Upper lobe of right lung (tissue), 1 donor: ENCODE data around the gene LYPD5. TPM values are rescaled to one million over a fixed set of nuclear protein-coding genes. Genes with fewer than 3 reads are reported as not detected.

Experiments used
- ATAC-seq: fragments of 200-7000 bp; cut with Tn5 transposase; one replicate; pipeline ENCODE4 v1.9.1; 2020; ENCODE audit warnings: mild to moderate bottlenecking, moderate library complexity
- DNase-seq: peaks from one replicate; pipeline ENCODE4 v3.0.0-alpha.2; 2020
- H3K27ac ChIP-seq: fragments of 200-600 bp; one replicate; pipeline ENCODE4 v1.8.0; 2022
- H3K27me3 ChIP-seq: fragments of 200-600 bp; one replicate; pipeline ENCODE4 v1.8.0; 2022; ENCODE audit warnings: mild to moderate bottlenecking
- H3K36me3 ChIP-seq: fragments of 200-600 bp; one replicate; pipeline ENCODE4 v1.8.0; 2022
- H3K4me1 ChIP-seq: fragments of 200-600 bp; one replicate; pipeline ENCODE4 v1.8.0; 2022
- H3K4me3 ChIP-seq: fragments of 200-600 bp; one replicate; pipeline ENCODE4 v1.8.0; 2022; ENCODE audit warnings: mild to moderate bottlenecking
- H3K9me3 ChIP-seq: fragments of 200-600 bp; one replicate; pipeline ENCODE4 v1.8.0; 2022
- intact Hi-C: fragments of 100-400 bp; cut with DNase I; formaldehyde crosslinking; loops from one replicate; pipeline ENCODE4 v1.11.0; 2022
- total RNA-seq: library from RNA; stranded (reverse); fragmentation: NEBNext Ultra II Directional; extraction: Animal tissue kit (Norgen Biotek cat#: 25700); gene quantifications from one replicate; pipeline ENCODE4 v1.2.1, GENCODE V29; 2021
- TF ChIP-seq, protein P1 (sequence below): fragments of 200-600 bp; IDR thresholded peaks from one replicate; pipeline ENCODE4 v1.8.0; 2022; ENCODE audit warnings: antibody characterized with exemption
- donor health status: DM: no; HTN: yes; CAD: no; lungs with severe emphysema.

The LYPD5 gene
- total RNA-seq, 1 donor from 2014 or later, result 3.6 TPM

DNA sequence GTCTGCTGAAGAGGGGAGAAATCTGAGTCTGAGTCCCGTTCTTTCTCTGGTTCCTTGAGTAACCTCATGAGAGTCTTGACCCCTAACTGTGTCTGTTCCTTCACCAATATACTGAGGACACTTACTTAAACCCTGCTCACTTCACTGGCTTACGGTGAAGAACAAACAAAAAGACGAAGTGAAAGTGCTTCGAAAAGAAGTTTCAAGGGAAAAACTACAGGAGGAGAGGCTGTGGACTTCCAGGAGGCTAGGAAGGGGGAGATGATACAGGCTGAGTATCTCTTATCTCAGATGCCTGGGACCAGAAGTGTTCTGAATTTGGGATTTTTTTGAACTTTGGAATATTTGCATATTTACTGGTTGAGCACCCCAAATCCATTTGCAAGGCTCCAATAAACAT lies 53.6 kb downstream of the LYPD5 start:
- intact Hi-C loops, result no loop called here
- no peaks in the 10 kb centered on the region for H3K9me3 ChIP-seq
- no peak overlapping the region for H3K4me3 ChIP-seq
- TF ChIP-seq, protein P1, sequence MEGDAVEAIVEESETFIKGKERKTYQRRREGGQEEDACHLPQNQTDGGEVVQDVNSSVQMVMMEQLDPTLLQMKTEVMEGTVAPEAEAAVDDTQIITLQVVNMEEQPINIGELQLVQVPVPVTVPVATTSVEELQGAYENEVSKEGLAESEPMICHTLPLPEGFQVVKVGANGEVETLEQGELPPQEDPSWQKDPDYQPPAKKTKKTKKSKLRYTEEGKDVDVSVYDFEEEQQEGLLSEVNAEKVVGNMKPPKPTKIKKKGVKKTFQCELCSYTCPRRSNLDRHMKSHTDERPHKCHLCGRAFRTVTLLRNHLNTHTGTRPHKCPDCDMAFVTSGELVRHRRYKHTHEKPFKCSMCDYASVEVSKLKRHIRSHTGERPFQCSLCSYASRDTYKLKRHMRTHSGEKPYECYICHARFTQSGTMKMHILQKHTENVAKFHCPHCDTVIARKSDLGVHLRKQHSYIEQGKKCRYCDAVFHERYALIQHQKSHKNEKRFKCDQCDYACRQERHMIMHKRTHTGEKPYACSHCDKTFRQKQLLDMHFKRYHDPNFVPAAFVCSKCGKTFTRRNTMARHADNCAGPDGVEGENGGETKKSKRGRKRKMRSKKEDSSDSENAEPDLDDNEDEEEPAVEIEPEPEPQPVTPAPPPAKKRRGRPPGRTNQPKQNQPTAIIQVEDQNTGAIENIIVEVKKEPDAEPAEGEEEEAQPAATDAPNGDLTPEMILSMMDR, result no peak
- no peaks in the 10 kb centered on the region for H3K27me3 ChIP-seq
- DNase-seq, result no peak
- peaks cover 67% of the 10 kb centered on the region for H3K36me3 ChIP-seq
- H3K4me1 ChIP-seq, result peaks cover 20% of the 10 kb centered on the region
- H3K27ac ChIP-seq, result no peak overlapping the region
- no peak for ATAC-seq

DNA sequence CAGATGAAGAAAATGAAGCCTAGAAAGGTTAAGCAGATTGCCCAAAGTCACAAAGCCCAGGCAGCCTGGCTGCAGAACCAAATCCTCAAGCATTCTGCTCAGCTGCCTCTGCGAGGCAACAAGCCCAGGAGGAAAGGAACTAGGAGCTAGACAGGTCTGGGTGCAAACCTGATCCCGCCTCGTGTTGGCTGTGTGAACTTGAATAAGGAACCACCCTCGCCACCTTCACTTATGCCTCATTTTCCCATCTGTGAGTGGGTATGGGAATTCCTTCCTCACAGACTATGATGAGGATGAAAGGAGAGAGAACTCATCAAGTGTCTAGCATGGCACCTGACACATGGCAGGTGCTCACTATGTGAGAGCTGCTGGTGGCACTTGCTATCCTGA lies 54.0 kb downstream of the LYPD5 start:
- no peak overlapping the region for H3K27ac ChIP-seq
- no peak overlapping the region for H3K4me3 ChIP-seq
- H3K9me3 ChIP-seq, result no peaks in the 10 kb centered on the region
- H3K27me3 ChIP-seq, result no peaks in the 10 kb centered on the region
- intact Hi-C loops, result no loop called here
- no peak for ATAC-seq
- no peak for DNase-seq
- H3K36me3 ChIP-seq, result peaks cover 71% of the 10 kb centered on the region
- H3K4me1 ChIP-seq, result peaks cover 15% of the 10 kb centered on the region
- TF ChIP-seq, protein P1, result no peak

DNA sequence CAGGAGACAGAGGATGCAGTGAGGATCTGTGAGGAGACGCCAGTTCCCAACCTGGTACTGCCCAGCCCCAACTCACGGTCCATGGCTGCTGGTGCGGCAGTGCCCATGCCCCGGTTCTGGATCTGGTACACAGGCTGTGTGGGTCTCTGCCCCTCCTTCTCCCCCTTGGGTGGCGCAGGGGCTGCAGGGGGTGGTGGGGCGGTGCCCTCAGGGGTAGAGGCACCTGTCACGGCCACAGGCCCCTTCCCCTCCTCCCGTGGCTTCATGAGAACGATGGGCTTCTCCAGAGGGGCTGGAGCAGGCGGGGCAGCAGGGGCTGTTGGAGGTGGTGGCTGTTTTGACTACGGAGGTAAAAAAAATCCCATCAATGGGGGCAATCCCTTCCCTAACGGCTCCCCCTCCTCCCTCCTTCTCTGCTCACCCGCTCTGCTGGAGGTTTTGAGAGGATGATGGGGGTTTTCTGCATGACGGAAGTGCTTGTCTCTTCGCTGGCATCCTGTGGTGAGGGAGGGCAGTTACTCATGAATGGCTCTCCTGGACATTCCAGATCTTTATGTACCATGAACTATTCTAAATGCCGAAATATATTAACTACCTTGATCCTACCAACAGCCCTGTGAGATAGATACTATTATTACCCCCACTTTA lies 54.6 kb downstream of the LYPD5 start:
- TF ChIP-seq, protein P1, result no peak
- intact Hi-C loops, result no loop called here
- no peaks in the 10 kb centered on the region for H3K9me3 ChIP-seq
- peaks cover 77% of the 10 kb centered on the region for H3K36me3 ChIP-seq
- no peak overlapping the region for H3K27ac ChIP-seq
- ATAC-seq (no peak), DNase-seq (no peak)
- peaks cover 10% of the 10 kb centered on the region for H3K4me1 ChIP-seq
- no peak overlapping the region for H3K4me3 ChIP-seq
- no peaks in the 10 kb centered on the region for H3K27me3 ChIP-seq

Other genes with a start within 250 kb of the LYPD5 start
- 23.8 TPM for gene XRCC1, start 226.9 kb downstream of the LYPD5 start, total RNA-seq
- gene PINLYP, start 226.6 kb downstream of the LYPD5 start, total RNA-seq, result 4.7 TPM
- 23.2 TPM for gene IRGQ, start 206.3 kb downstream of the LYPD5 start, total RNA-seq
- 16.6 TPM for gene ZNF576, start 205.9 kb downstream of the LYPD5 start, total RNA-seq
- 0.29 TPM for gene SRRM5, start 190.4 kb downstream of the LYPD5 start, total RNA-seq
- gene ZNF428, start 182.8 kb downstream of the LYPD5 start, total RNA-seq, result 27.1 TPM
- gene CADM4, start 162.6 kb downstream of the LYPD5 start, total RNA-seq, result 8.7 TPM
- 97.2 TPM for gene PLAUR, start 132.3 kb downstream of the LYPD5 start, total RNA-seq
- not detected for gene IRGC, start 86.4 kb downstream of the LYPD5 start, total RNA-seq
- gene SMG9, start 47.5 kb downstream of the LYPD5 start, total RNA-seq, result 44.7 TPM
- gene KCNN4, start 21.5 kb downstream of the LYPD5 start, total RNA-seq, result 7.3 TPM
- gene ZNF283, start 24.9 kb upstream of the LYPD5 start, total RNA-seq, result 11.7 TPM
- gene ZNF404, start 81.5 kb upstream of the LYPD5 start, total RNA-seq, result 2.4 TPM
- 14.0 TPM for gene ZNF45, start 132.8 kb upstream of the LYPD5 start, total RNA-seq
- gene ZNF221, start 148.8 kb upstream of the LYPD5 start, total RNA-seq, result 3.9 TPM
- 8.7 TPM for gene ZNF155, start 181.7 kb upstream of the LYPD5 start, total RNA-seq
- gene ZNF230, start 200.5 kb upstream of the LYPD5 start, total RNA-seq, result 5.2 TPM
- gene ZNF222, start 222.9 kb upstream of the LYPD5 start, total RNA-seq, result 4.5 TPM
- gene ZNF223, start 249.6 kb upstream of the LYPD5 start, total RNA-seq, result 5.8 TPM